B cell (primary cell): ENCODE data around the gene WDR70.

Source experiments
- EZH2 ChIP-seq: IDR thresholded peaks from 2 replicates; pipeline ENCODE4 v1.6.1; 2012; ENCODE audit warnings: borderline replicate concordance, low read depth, mild to moderate bottlenecking, moderate library complexity, low read length; ENCODE audit not compliant: insufficient read depth, poor library complexity, severe bottlenecking
- TF ChIP-seq, protein P1 (sequence below): fragments of 200-600 bp; IDR thresholded peaks from one replicate; pipeline ENCODE4 v1.8.0; 2022; ENCODE audit warnings: antibody characterized with exemption, mild to moderate bottlenecking

DNA sequence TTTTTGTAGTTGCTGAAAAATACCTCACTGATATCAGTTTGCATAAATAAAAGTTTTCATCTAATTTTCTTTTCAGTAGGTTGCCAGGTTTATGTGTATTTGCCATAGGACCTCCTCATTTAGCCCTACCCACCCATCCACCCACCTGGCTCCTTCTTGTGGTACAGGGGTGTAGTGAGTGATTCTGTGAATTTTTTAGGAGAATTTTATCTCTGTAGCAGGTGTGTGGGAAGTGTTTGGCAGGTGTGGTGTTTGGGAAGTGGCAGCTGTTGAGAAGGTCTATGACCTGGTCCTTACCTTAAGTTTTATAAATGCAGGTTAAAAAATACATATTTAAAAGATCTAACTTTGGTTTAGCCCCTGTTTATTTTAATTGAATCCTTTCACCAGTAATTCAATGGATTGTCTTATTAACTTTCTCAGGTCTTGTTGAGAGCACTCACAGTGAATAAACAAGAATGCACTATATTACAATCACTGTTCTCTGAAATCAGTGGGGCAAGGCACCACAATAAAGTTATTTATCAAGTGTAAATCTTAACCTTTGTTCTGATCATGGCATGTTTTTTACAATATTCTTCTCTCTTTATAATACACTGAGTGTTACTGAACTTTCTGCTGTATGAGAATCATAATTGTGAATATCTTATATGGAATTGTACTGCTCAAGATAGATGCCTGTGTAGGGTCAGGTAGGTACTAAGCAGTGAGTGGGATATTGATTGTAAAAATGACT, 189.1 kb downstream of the WDR70 start:
- TF ChIP-seq, protein P1, sequence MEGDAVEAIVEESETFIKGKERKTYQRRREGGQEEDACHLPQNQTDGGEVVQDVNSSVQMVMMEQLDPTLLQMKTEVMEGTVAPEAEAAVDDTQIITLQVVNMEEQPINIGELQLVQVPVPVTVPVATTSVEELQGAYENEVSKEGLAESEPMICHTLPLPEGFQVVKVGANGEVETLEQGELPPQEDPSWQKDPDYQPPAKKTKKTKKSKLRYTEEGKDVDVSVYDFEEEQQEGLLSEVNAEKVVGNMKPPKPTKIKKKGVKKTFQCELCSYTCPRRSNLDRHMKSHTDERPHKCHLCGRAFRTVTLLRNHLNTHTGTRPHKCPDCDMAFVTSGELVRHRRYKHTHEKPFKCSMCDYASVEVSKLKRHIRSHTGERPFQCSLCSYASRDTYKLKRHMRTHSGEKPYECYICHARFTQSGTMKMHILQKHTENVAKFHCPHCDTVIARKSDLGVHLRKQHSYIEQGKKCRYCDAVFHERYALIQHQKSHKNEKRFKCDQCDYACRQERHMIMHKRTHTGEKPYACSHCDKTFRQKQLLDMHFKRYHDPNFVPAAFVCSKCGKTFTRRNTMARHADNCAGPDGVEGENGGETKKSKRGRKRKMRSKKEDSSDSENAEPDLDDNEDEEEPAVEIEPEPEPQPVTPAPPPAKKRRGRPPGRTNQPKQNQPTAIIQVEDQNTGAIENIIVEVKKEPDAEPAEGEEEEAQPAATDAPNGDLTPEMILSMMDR: no peak
- TF ChIP-seq EZH2: no peak
